Stimulated activated CD8-positive, alpha-beta memory T cell treated with anti-CD3 and anti-CD28 coated beads, Interleukin-7, amount 100 ng/mL, for 24 hours (primary cell): ENCODE results near the gene NLGN4X.

Source experiments
- DNase-seq: peaks from one replicate; pipeline ENCODE4 v3.0.0-alpha.2; 2020; ENCODE audit warnings: low read depth

Gene NLGN4X

GRCh38 chrX:6228720-6229119, at the start of gene NLGN4X:
Gene NLGN4X, minus strand, starts transcription at chrX:6228867. Its CDS starts 77,401 bp downstream, at chrX:6151466.
- DNase-seq: no peak

- DNase-seq: no peak
Measured at GRCh38 chrX:6266041-6266440, 37.4 kb upstream of the NLGN4X start.

GRCh38 chrX:6262959-6263358, 34.3 kb upstream of the NLGN4X start:
- no peak for DNase-seq

GRCh38 chrX:6257025-6257424, 28.4 kb upstream of the NLGN4X start:
- DNase-seq: no peak

- DNase-seq: no peak
Measured at GRCh38 chrX:6244666-6245065, 16.0 kb upstream of the NLGN4X start.

GRCh38 chrX:6238576-6238975, 9.9 kb upstream of the NLGN4X start:
- DNase-seq: no peak

GRCh38 chrX:6227935-6228334, 732 bp downstream of the NLGN4X start:
- DNase-seq: no peak

- DNase-seq: no peak
Measured at GRCh38 chrX:6227453-6227835, 1.2 kb downstream of the NLGN4X start.

- no peak for DNase-seq
Measured at GRCh38 chrX:6226596-6227452, 1.8 kb downstream of the NLGN4X start.

- DNase-seq: no peak
Measured at GRCh38 chrX:6225911-6226595, 2.6 kb downstream of the NLGN4X start.

GRCh38 chrX:6225288-6225910, 3.3 kb downstream of the NLGN4X start:
- DNase-seq: no peak

GRCh38 chrX:6223516-6223915, 5.2 kb downstream of the NLGN4X start:
- no peak for DNase-seq

- no peak for DNase-seq
Measured at GRCh38 chrX:6210230-6210629, 18.4 kb downstream of the NLGN4X start.

- DNase-seq: no peak
Measured at GRCh38 chrX:6203462-6204215, 25.0 kb downstream of the NLGN4X start.

- DNase-seq: no peak
Measured at GRCh38 chrX:6199486-6199885, 29.2 kb downstream of the NLGN4X start.

- no peak for DNase-seq
Measured at GRCh38 chrX:6187256-6187655, 41.4 kb downstream of the NLGN4X start.

- DNase-seq: no peak
Measured at GRCh38 chrX:6184900-6185515, 43.7 kb downstream of the NLGN4X start.

- DNase-seq: no peak
Measured at GRCh38 chrX:6175914-6176313, 52.8 kb downstream of the NLGN4X start.

GRCh38 chrX:6170424-6170823, 58.2 kb downstream of the NLGN4X start:
- DNase-seq: no peak

GRCh38 chrX:6169407-6169806, 59.3 kb downstream of the NLGN4X start:
- no peak for DNase-seq

- no peak for DNase-seq
Measured at GRCh38 chrX:6163721-6164120, 64.9 kb downstream of the NLGN4X start.

- DNase-seq: no peak
Measured at GRCh38 chrX:6159468-6159867, 69.2 kb downstream of the NLGN4X start.
